ENCODE results near the gene CEACAM3. TPM values are rescaled to one million over a fixed set of nuclear protein-coding genes. Genes with fewer than 3 reads are reported as not detected.

CEACAM3 gene
- total and polyA plus RNA-seq, 2 experiments from 2014 or later = not detected

- 88% methylated on average over 19 of the region's 19 CpGs for WGBS (ENCODE audit: low lambda C conversion rate, missing lambda C conversion rate)
- H3K36me3 ChIP-seq (replicated peaks; ENCODE audit: insufficient read depth, low read depth) = no peaks in the 10 kb centered on the region
- no peaks in the 10 kb centered on the region for H3K9me3 ChIP-seq (ENCODE audit: low read depth)
- DNase-seq (ENCODE audit: low spot score) = no peak
- H3K4me1 ChIP-seq (ENCODE audit: insufficient read depth) = no peaks in the 10 kb centered on the region
- no peak overlapping the region for H3K4me2 ChIP-seq
- no peak overlapping the region for H3K4me3 ChIP-seq
- TF ChIP-seq EZH2phosphoT487 (IDR thresholded peaks at IDR 0.05; ENCODE audit: low read depth, severe bottlenecking, unreplicated experiment) = no peak
- no peak for TF ChIP-seq CTCF (IDR thresholded peaks at IDR 0.05; ENCODE audit: poor library complexity)
- no peaks in the 10 kb centered on the region for H4K20me1 ChIP-seq (ENCODE audit: insufficient read depth, poor library complexity, severe bottlenecking)
- no peaks in the 10 kb centered on the region for H3K79me2 ChIP-seq
- no peaks in the 10 kb centered on the region for H3K9me2 ChIP-seq (replicated peaks; ENCODE audit: insufficient read depth)
- no peak overlapping the region for H3K27ac ChIP-seq
- H2AFZ ChIP-seq = no peak overlapping the region
- peaks cover 8% of the 10 kb centered on the region for H3K27me3 ChIP-seq
Measured at GRCh38 chr19:41847351-41848105, 51.1 kb downstream of the CEACAM3 start.

- H3K9me3 ChIP-seq (ENCODE audit: low read depth) = no peaks in the 10 kb centered on the region
- no peak overlapping the region for H3K4me2 ChIP-seq
- H3K4me1 ChIP-seq (ENCODE audit: insufficient read depth) = no peaks in the 10 kb centered on the region
- no peaks in the 10 kb centered on the region for H4K20me1 ChIP-seq (ENCODE audit: insufficient read depth, poor library complexity, severe bottlenecking)
- peaks cover 19% of the 10 kb centered on the region for H3K27me3 ChIP-seq
- no peaks in the 10 kb centered on the region for H3K79me2 ChIP-seq
- WGBS (ENCODE audit: low lambda C conversion rate, missing lambda C conversion rate) = 70% methylated on average over 6 of the region's 6 CpGs
- TF ChIP-seq CTCF (IDR thresholded peaks at IDR 0.05; ENCODE audit: poor library complexity) = no peak
- no peak for TF ChIP-seq EZH2phosphoT487 (IDR thresholded peaks at IDR 0.05; ENCODE audit: low read depth, severe bottlenecking, unreplicated experiment)
- no peak for TF ChIP-seq EZH2 (IDR thresholded peaks at IDR 0.05; ENCODE audit: borderline replicate concordance)
- H3K9me2 ChIP-seq (replicated peaks; ENCODE audit: insufficient read depth) = no peaks in the 10 kb centered on the region
- H3K27ac ChIP-seq = no peak overlapping the region
- H3K4me3 ChIP-seq = no peak overlapping the region
- H3K36me3 ChIP-seq (replicated peaks; ENCODE audit: insufficient read depth, low read depth) = no peaks in the 10 kb centered on the region
- no peak overlapping the region for H2AFZ ChIP-seq
- no peak for DNase-seq (ENCODE audit: low spot score)
Measured at GRCh38 chr19:41848666-41849065, 52.3 kb downstream of the CEACAM3 start.

GRCh38 chr19:41849067-41849466 lies 52.7 kb downstream of the CEACAM3 start:
- no peak for DNase-seq (ENCODE audit: low spot score)
- Histone ChIP-seq H4K20me1 (ENCODE audit: insufficient read depth, poor library complexity, severe bottlenecking) (no peaks in the 10 kb centered on the region), H3K79me2 (no peaks in the 10 kb centered on the region), H3K27me3 (peaks cover 23% of the 10 kb centered on the region), H3K4me3 (no peak overlapping the region), H2AFZ (no peak overlapping the region), H3K9me3 (ENCODE audit: low read depth) (no peaks in the 10 kb centered on the region), H3K4me2 (no peak overlapping the region), H3K36me3 (replicated peaks; ENCODE audit: insufficient read depth, low read depth) (no peaks in the 10 kb centered on the region), H3K4me1 (ENCODE audit: insufficient read depth) (no peaks in the 10 kb centered on the region), H3K27ac (no peak overlapping the region), H3K9me2 (replicated peaks; ENCODE audit: insufficient read depth) (no peaks in the 10 kb centered on the region)
- no peak for TF ChIP-seq EZH2 (IDR thresholded peaks at IDR 0.05; ENCODE audit: borderline replicate concordance)
- 67% methylated on average over 2 of the region's 2 CpGs for WGBS (ENCODE audit: low lambda C conversion rate, missing lambda C conversion rate)

GRCh38 chr19:41850381-41850780 lies 54.0 kb downstream of the CEACAM3 start:
- Histone ChIP-seq H3K4me3 (no peak overlapping the region), H3K27ac (no peak overlapping the region), H3K36me3 (replicated peaks; ENCODE audit: insufficient read depth, low read depth) (no peaks in the 10 kb centered on the region), H3K4me1 (ENCODE audit: insufficient read depth) (no peaks in the 10 kb centered on the region), H3K9me3 (ENCODE audit: low read depth) (no peaks in the 10 kb centered on the region), H3K4me2 (no peak overlapping the region), H4K20me1 (ENCODE audit: insufficient read depth, poor library complexity, severe bottlenecking) (no peaks in the 10 kb centered on the region), H3K27me3 (peaks cover 23% of the 10 kb centered on the region), H3K79me2 (no peaks in the 10 kb centered on the region), H3K9me2 (replicated peaks; ENCODE audit: insufficient read depth) (no peaks in the 10 kb centered on the region), H2AFZ (no peak overlapping the region)
- TF ChIP-seq EZH2 (IDR thresholded peaks at IDR 0.05; ENCODE audit: borderline replicate concordance) = no peak
- TF ChIP-seq CTCF (IDR thresholded peaks at IDR 0.05; ENCODE audit: poor library complexity) = no peak
- TF ChIP-seq EZH2phosphoT487 (IDR thresholded peaks at IDR 0.05; ENCODE audit: low read depth, severe bottlenecking, unreplicated experiment) = no peak
- 86% methylated on average over 5 of the region's 5 CpGs for WGBS (ENCODE audit: low lambda C conversion rate, missing lambda C conversion rate)
- DNase-seq (ENCODE audit: low spot score) = no peak
